ENCODE measurements around the gene FIGNL1. TPM values are rescaled to one million over a fixed set of nuclear protein-coding genes. Genes with fewer than 3 reads are reported as not detected.

Gene FIGNL1
- total RNA-seq, 6 donors from 2014 or later = 1.9 to 14.7 (median 8.0) TPM

GRCh38 chr7:50472427-50472826 is 22.3 kb upstream of the FIGNL1 start:
- H3K36me3 ChIP-seq = no peaks in the 10 kb centered on the region
- no peaks in the 10 kb centered on the region for H3K9me3 ChIP-seq
- no peaks in the 10 kb centered on the region for H3K27me3 ChIP-seq
- TF ChIP-seq POLR2A (IDR thresholded peaks at IDR 0.05) = no peak
- no peak for TF ChIP-seq EP300 (IDR thresholded peaks at IDR 0.05)
- TF ChIP-seq CTCF (IDR thresholded peaks at IDR 0.05) = no peak
- no peak for TF ChIP-seq POLR2AphosphoS5 (IDR thresholded peaks at IDR 0.05)
- no peak for DNase-seq
- H3K27ac ChIP-seq = no peak overlapping the region
- ATAC-seq (ENCODE audit: low FRiP score in 2 of 2) = no peak
- 93 to 97% methylated on average over 7 of the region's 7 CpGs for WGBS, 2 donors
- peaks cover 4 to 7% (median 6%) of the 10 kb centered on the region in 4 donors for H3K4me1 ChIP-seq
- no peak overlapping the region for H3K4me3 ChIP-seq

- Histone ChIP-seq H3K27me3 (no peaks in the 10 kb centered on the region), H3K9me3 (no peaks in the 10 kb centered on the region), H3K4me3 (no peak overlapping the region), H3K36me3 (no peaks in the 10 kb centered on the region), H3K4me1 (peaks cover 4 to 7% (median 6%) of the 10 kb centered on the region in 4 donors), H3K27ac (no peak overlapping the region)
- ATAC-seq (ENCODE audit: low FRiP score in 2 of 2) (no peak), DNase-seq (no peak)
- 89 to 92% methylated on average over 5 of the region's 5 CpGs for WGBS, 2 donors
- no peak for TF ChIP-seq POLR2AphosphoS5 (IDR thresholded peaks at IDR 0.05)
- no peak for TF ChIP-seq CTCF (IDR thresholded peaks at IDR 0.05)
- no peak for TF ChIP-seq EP300 (IDR thresholded peaks at IDR 0.05)
- TF ChIP-seq POLR2A (IDR thresholded peaks at IDR 0.05) = no peak
These were observed 21.8 kb upstream of the FIGNL1 start for GRCh38 chr7:50471970-50472369.

- no peaks in the 10 kb centered on the region for H3K36me3 ChIP-seq
- no peaks in the 10 kb centered on the region for H3K27me3 ChIP-seq
- no peak for ATAC-seq (ENCODE audit: low FRiP score in 2 of 2)
- DNase-seq = peak in 1 of 2 donors; percentile 46
- H3K27ac ChIP-seq = no peak overlapping the region
- no peak overlapping the region for H3K4me3 ChIP-seq
- peaks cover 4 to 7% (median 6%) of the 10 kb centered on the region in 4 donors for H3K4me1 ChIP-seq
- TF ChIP-seq CTCF (IDR thresholded peaks at IDR 0.05) (no peak), EP300 (IDR thresholded peaks at IDR 0.05) (no peak), POLR2A (IDR thresholded peaks at IDR 0.05) (no peak), POLR2AphosphoS5 (IDR thresholded peaks at IDR 0.05) (no peak)
- H3K9me3 ChIP-seq = no peaks in the 10 kb centered on the region
- 93 to 95% methylated on average over 9 to 17 of the region's 17 CpGs for WGBS, 2 donors
These were observed 20.4 kb upstream of the FIGNL1 start for GRCh38 chr7:50470250-50471163.

GRCh38 chr7:50469181-50469580 is 19.0 kb upstream of the FIGNL1 start:
- DNase-seq = no peak
- Histone ChIP-seq H3K27ac (no peak overlapping the region), H3K36me3 (no peaks in the 10 kb centered on the region), H3K27me3 (no peaks in the 10 kb centered on the region), H3K4me1 (peaks cover 4 to 7% (median 6%) of the 10 kb centered on the region in 4 donors), H3K9me3 (no peaks in the 10 kb centered on the region), H3K4me3 (no peak overlapping the region)
- 94% methylated on average over 4 of the region's 4 CpGs for WGBS, 2 donors
- ATAC-seq (ENCODE audit: low FRiP score in 2 of 2) = no peak
- TF ChIP-seq EP300 (IDR thresholded peaks at IDR 0.05) (no peak), POLR2AphosphoS5 (IDR thresholded peaks at IDR 0.05) (no peak), CTCF (IDR thresholded peaks at IDR 0.05) (no peak), POLR2A (IDR thresholded peaks at IDR 0.05) (no peak)

Data from upper lobe of left lung (tissue), 6 donors.